HG03064 (cell line): ENCODE measurements around the gene LYZL1.
"Not testable (repeated sequence)": the region's sequence is repeated elsewhere in the genome, so short reads cannot be mapped to it uniquely, and the experiment has no call there.

Experiments
- ATAC-seq: cut with Tn5 transposase; IDR thresholded peaks from one replicate; pipeline ENCODE4 v1.9.1; 2021; ENCODE audit warnings: low read depth; ENCODE audit not compliant: unreplicated experiment

Gene LYZL1

GRCh38 chr10:29360215-29360853 lies 71.5 kb downstream of the LYZL1 start:
- ATAC-seq = not testable (repeated sequence)
